GM12864 (cell line): ENCODE results near the gene VSIG10.
"Not testable (repeated sequence)": the region's sequence is repeated elsewhere in the genome, so short reads cannot be mapped to it uniquely, and the experiment has no call there.

Experiments
- DNase-seq: peaks from one replicate; pipeline ENCODE4 v3.0.0-alpha.2; 2011; ENCODE audit warnings: low read depth
- H3K4me3 ChIP-seq: 2 replicates; pipeline ENCODE4 v1.5.1; 2011; ENCODE audit warnings: mild to moderate bottlenecking, low read depth, low read length, control low read depth
- CTCF ChIP-seq: IDR thresholded peaks from 2 replicates; pipeline ENCODE4 v1.5.1; 2011; ENCODE audit warnings: low read depth, mild to moderate bottlenecking, moderate library complexity, low read length, control low read depth, inconsistent platforms; ENCODE audit errors: missing control alignments

VSIG10 gene

GRCh38 chr12:118098911-118099671 lies 4.7 kb downstream of the VSIG10 start:
- no peak overlapping the region for H3K4me3 ChIP-seq
- DNase-seq, result no peak
- no peak for TF ChIP-seq CTCF

GRCh38 chr12:118098401-118098800 lies 5.4 kb downstream of the VSIG10 start:
- no peak for TF ChIP-seq CTCF
- no peak overlapping the region for H3K4me3 ChIP-seq
- no peak for DNase-seq

GRCh38 chr12:118094039-118094438 lies 9.8 kb downstream of the VSIG10 start:
- DNase-seq, result no peak
- TF ChIP-seq CTCF, result no peak
- H3K4me3 ChIP-seq, result no peak overlapping the region

- no peak overlapping the region for H3K4me3 ChIP-seq
- no peak for DNase-seq
- TF ChIP-seq CTCF, result no peak
Observed at GRCh38 chr12:118089782-118090181, 14.0 kb downstream of the VSIG10 start.

- no peak for DNase-seq
- no peak for TF ChIP-seq CTCF
- H3K4me3 ChIP-seq, result no peak overlapping the region
Observed at GRCh38 chr12:118082161-118082560, 21.6 kb downstream of the VSIG10 start.

- DNase-seq, H3K4me3 ChIP-seq: not testable (repeated sequence)
Observed at GRCh38 chr12:118081521-118081920, 22.3 kb downstream of the VSIG10 start.

GRCh38 chr12:118073768-118074167 lies 30.0 kb downstream of the VSIG10 start:
- DNase-seq, result no peak
- no peak for TF ChIP-seq CTCF
- H3K4me3 ChIP-seq, result no peak overlapping the region

- DNase-seq, result no peak
- no peak for TF ChIP-seq CTCF
- H3K4me3 ChIP-seq, result no peak overlapping the region
Observed at GRCh38 chr12:118070650-118071049, 33.2 kb downstream of the VSIG10 start.
